ENCODE data around the gene ARNT2. TPM values are rescaled to one million over a fixed set of nuclear protein-coding genes. Genes with fewer than 3 reads are reported as not detected.
"Not testable (repeated sequence)": the region's sequence is repeated elsewhere in the genome, so short reads cannot be mapped to it uniquely, and the experiment has no call there.

The ARNT2 gene
- total RNA-seq, 1 experiment from 2014 or later = 7.4 TPM

- Histone ChIP-seq H3K27me3 (no peaks in the 10 kb centered on the region), H3K9me3 (no peaks in the 10 kb centered on the region), H3K36me3 (no peaks in the 10 kb centered on the region), H3K4me3 (no peak overlapping the region)
- no peak for DNase-seq
These were observed 226.8 kb downstream of the ARNT2 start for GRCh38 chr15:80630981-80631380.

GRCh38 chr15:80633221-80633620 is 229.0 kb downstream of the ARNT2 start:
- Histone ChIP-seq H3K27me3 (no peaks in the 10 kb centered on the region), H3K9me3 (no peaks in the 10 kb centered on the region), H3K36me3 (no peaks in the 10 kb centered on the region), H3K4me3 (no peak overlapping the region)
- DNase-seq = no peak

- H3K9me3 ChIP-seq = peaks cover 11% of the 10 kb centered on the region
- no peaks in the 10 kb centered on the region for H3K27me3 ChIP-seq
- no peak for DNase-seq
- H3K4me3 ChIP-seq = no peak overlapping the region
- H3K36me3 ChIP-seq = no peaks in the 10 kb centered on the region
These were observed 231.8 kb downstream of the ARNT2 start for GRCh38 chr15:80635953-80636352.

GRCh38 chr15:80636675-80637074 is 232.5 kb downstream of the ARNT2 start:
- Histone ChIP-seq H3K4me3 (no peak overlapping the region), H3K9me3 (peaks cover 16% of the 10 kb centered on the region), H3K36me3 (no peaks in the 10 kb centered on the region), H3K27me3 (no peaks in the 10 kb centered on the region)
- DNase-seq = no peak

- no peak overlapping the region for H3K4me3 ChIP-seq
- no peaks in the 10 kb centered on the region for H3K36me3 ChIP-seq
- H3K9me3 ChIP-seq = peaks cover 16% of the 10 kb centered on the region
- no peaks in the 10 kb centered on the region for H3K27me3 ChIP-seq
- DNase-seq = no peak
These were observed 233.6 kb downstream of the ARNT2 start for GRCh38 chr15:80637747-80638146.

GRCh38 chr15:80638553-80639167 is 234.5 kb downstream of the ARNT2 start:
- DNase-seq = no peak
- H3K27me3 ChIP-seq = no peaks in the 10 kb centered on the region
- H3K36me3 ChIP-seq = no peaks in the 10 kb centered on the region
- no peak overlapping the region for H3K4me3 ChIP-seq
- H3K9me3 ChIP-seq = peaks cover 16% of the 10 kb centered on the region

- H3K27me3 ChIP-seq = no peaks in the 10 kb centered on the region
- no peaks in the 10 kb centered on the region for H3K36me3 ChIP-seq
- no peak for DNase-seq
- H3K9me3 ChIP-seq = peaks cover 16% of the 10 kb centered on the region
- H3K4me3 ChIP-seq = no peak overlapping the region
These were observed 235.0 kb downstream of the ARNT2 start for GRCh38 chr15:80639168-80639555.

GRCh38 chr15:80640531-80641121 is 236.4 kb downstream of the ARNT2 start:
- no peaks in the 10 kb centered on the region for H3K27me3 ChIP-seq
- no peak overlapping the region for H3K4me3 ChIP-seq
- no peak for DNase-seq
- H3K9me3 ChIP-seq = peaks cover 16% of the 10 kb centered on the region
- no peaks in the 10 kb centered on the region for H3K36me3 ChIP-seq

GRCh38 chr15:80641384-80641783 is 237.2 kb downstream of the ARNT2 start:
- DNase-seq = no peak
- H3K4me3 ChIP-seq = no peak overlapping the region
- no peaks in the 10 kb centered on the region for H3K36me3 ChIP-seq
- H3K27me3 ChIP-seq = no peaks in the 10 kb centered on the region
- peaks cover 16% of the 10 kb centered on the region for H3K9me3 ChIP-seq

GRCh38 chr15:80643431-80643951 is 239.3 kb downstream of the ARNT2 start:
- peaks cover 16% of the 10 kb centered on the region for H3K9me3 ChIP-seq
- no peak overlapping the region for H3K4me3 ChIP-seq
- H3K36me3 ChIP-seq = no peaks in the 10 kb centered on the region
- H3K27me3 ChIP-seq = no peaks in the 10 kb centered on the region
- no peak for DNase-seq

GRCh38 chr15:80645494-80646065 is 241.4 kb downstream of the ARNT2 start:
- no peak for DNase-seq
- H3K27me3 ChIP-seq = no peaks in the 10 kb centered on the region
- H3K36me3 ChIP-seq = no peaks in the 10 kb centered on the region
- no peak overlapping the region for H3K4me3 ChIP-seq
- H3K9me3 ChIP-seq = peaks cover 9% of the 10 kb centered on the region

GRCh38 chr15:80647424-80647823 is 243.2 kb downstream of the ARNT2 start:
- not testable (repeated sequence) for H3K4me3 ChIP-seq, DNase-seq, H3K9me3 ChIP-seq, H3K36me3 ChIP-seq, H3K27me3 ChIP-seq

Other genes starting within 250 kb of the ARNT2 start
- not detected in 2 replicates for gene CTXND1, start 152.2 kb upstream of the ARNT2 start, total RNA-seq (2014; rRNA removed; shearing (Covaris generic); ENCODE audit: low replicate concordance)